Thymus (tissue), 11 donors: Measurements from ENCODE around the gene HOXC6. TPM values are rescaled to one million over a fixed set of nuclear protein-coding genes. Genes with fewer than 3 reads are reported as not detected.
"Not testable (repeated sequence)": the region's sequence is repeated elsewhere in the genome, so short reads cannot be mapped to it uniquely, and the experiment has no call there.

Experiments
- DNase-seq, 9 donors: peaks; one replicate each; pipeline ENCODE4 v3.0.0-alpha.2; 2013; ENCODE audit warnings: low spot score in 9 of 9, low read depth in 6 of 9, missing footprints in 1 of 9
- H3K27ac ChIP-seq, 2 donors: one replicate each; pipeline ENCODE4 v1.5.1; 2013; ENCODE audit warnings: control low read depth in 1 of 2, low read depth in 1 of 2, low read length in 1 of 2, mild to moderate bottlenecking in 1 of 2, moderate library complexity in 1 of 2
- H3K27me3 ChIP-seq, 2 donors: one replicate each; pipeline ENCODE4 v1.5.1; 2013; ENCODE audit warnings: low read length in 1 of 2; ENCODE audit not compliant: control insufficient read depth in 2 of 2, insufficient read depth in 1 of 2
- H3K36me3 ChIP-seq, 2 donors: one replicate each; pipeline ENCODE4 v1.5.1; 2013; ENCODE audit warnings: low read length in 1 of 2, mild to moderate bottlenecking in 1 of 2, moderate library complexity in 1 of 2; ENCODE audit not compliant: control insufficient read depth in 2 of 2, insufficient read depth in 2 of 2
- H3K4me1 ChIP-seq, 2 donors: one replicate each; pipeline ENCODE4 v1.5.1; 2013; ENCODE audit warnings: low read length in 2 of 2; ENCODE audit not compliant: control insufficient read depth in 2 of 2, insufficient read depth in 2 of 2
- H3K4me3 ChIP-seq, 2 donors: one replicate each; pipeline ENCODE4 v1.5.1; 2013; ENCODE audit warnings: low read length in 2 of 2, control low read depth in 1 of 2, mild to moderate bottlenecking in 1 of 2
- H3K9me3 ChIP-seq, 2 donors: one replicate each; pipeline ENCODE4 v1.5.1; 2013; ENCODE audit warnings: low read length in 1 of 2, mild to moderate bottlenecking in 1 of 2; ENCODE audit not compliant: control insufficient read depth in 2 of 2, insufficient read depth in 1 of 2
- WGBS: extraction: QIAGEN DNeasy Blood & Tissue Kit; methylation state at CpG from one replicate; pipeline ENCODE4 v1.1.7; 2013; 5-methylcytosine and 5-hydroxymethylcytosine counted together
- polyA plus RNA-seq: library from polyadenylated mRNA; stranded (reverse); fragments of 200-250 nt; gene quantifications from one replicate; pipeline ENCODE4 v1.2.3, GENCODE V29; 2013
- total RNA-seq: library from RNA; stranded (reverse); fragments of 120-200 nt; gene quantifications from one replicate; pipeline ENCODE4 v1.2.4, GENCODE V29; 2013
- donor health status: healthy.

The HOXC6 gene
- total and polyA plus RNA-seq, 2 donors = 0.14 to 0.43 TPM

DNA sequence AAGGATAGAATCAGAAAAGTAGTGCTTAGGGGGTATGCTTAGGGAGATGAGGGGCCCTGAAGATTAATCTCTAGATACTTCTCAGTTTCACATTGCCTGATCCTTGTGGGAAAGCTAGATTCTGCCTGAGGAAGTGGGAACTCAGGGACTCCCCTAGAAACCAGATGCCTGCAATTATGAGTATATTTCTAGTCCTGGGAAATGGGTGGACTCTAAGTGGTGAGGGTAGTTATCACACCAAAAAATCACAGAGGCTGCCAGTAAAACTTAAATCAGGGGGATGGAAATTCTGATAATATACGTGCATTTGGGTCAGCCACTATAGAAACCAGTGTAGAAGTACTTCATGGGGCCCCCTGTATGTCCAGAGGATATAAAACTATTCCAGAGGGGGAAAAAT, 43.7 kb downstream of the HOXC6 start:
- H3K36me3 ChIP-seq = no peaks in the 10 kb centered on the region
- no peak overlapping the region for H3K4me3 ChIP-seq
- no peaks in the 10 kb centered on the region for H3K4me1 ChIP-seq
- peaks cover 13 to 60% of the 10 kb centered on the region in 2 donors for H3K27me3 ChIP-seq
- no peak overlapping the region for H3K27ac ChIP-seq
- DNase-seq = no peak
- H3K9me3 ChIP-seq = no peaks in the 10 kb centered on the region
- 63% methylated on average over 1 of the region's 1 CpG for WGBS

DNA sequence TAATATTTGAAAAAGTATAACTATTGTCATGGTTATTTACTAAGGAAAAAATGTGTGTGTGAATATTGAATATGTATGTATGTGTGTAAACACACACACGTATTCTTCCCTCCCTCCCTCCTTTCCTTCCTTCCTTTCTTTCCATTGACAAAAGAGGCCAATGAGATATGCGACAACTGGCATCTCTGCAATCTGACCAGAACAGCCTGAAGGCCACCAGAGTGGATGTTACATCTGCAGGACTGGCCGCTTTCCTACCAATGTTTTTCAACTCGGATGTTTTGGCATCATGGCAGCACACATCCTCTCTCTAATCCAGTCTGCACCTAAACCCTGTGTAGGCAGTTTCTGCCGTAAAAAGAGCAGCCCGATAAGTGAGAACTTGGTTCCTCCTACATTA, 46.1 kb downstream of the HOXC6 start:
- Histone ChIP-seq H3K9me3 (no peaks in the 10 kb centered on the region), H3K4me3 (no peak overlapping the region), H3K4me1 (no peaks in the 10 kb centered on the region), H3K27ac (no peak overlapping the region), H3K36me3 (no peaks in the 10 kb centered on the region), H3K27me3 (peaks cover 13 to 66% of the 10 kb centered on the region in 2 donors)
- WGBS = 83% methylated on average over 6 of the region's 6 CpGs
- DNase-seq = no peak

DNA sequence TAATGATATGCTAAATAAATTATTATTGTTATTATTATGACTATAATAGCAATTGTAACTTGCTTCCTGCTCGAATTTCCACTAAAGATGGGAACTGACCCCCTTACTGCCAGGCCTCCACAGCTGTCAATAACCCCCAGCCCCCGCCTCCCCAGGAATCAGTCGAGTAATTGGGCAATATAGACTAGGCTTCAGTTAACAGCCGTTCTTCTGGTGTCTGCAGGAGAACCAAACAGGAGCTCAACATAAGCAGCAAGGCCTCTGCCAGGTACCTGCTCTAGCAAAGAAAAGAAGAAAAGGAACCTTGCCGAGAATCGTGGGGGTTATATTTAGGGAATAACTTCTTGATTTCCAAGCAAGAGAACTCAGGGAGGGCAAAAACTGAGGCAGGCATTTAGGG, 47.2 kb downstream of the HOXC6 start:
- DNase-seq = no peak
- no peaks in the 10 kb centered on the region for H3K9me3 ChIP-seq
- no peaks in the 10 kb centered on the region for H3K36me3 ChIP-seq
- no peak overlapping the region for H3K27ac ChIP-seq
- peaks cover 11 to 75% of the 10 kb centered on the region in 2 donors for H3K27me3 ChIP-seq
- no peak overlapping the region for H3K4me3 ChIP-seq
- WGBS = 72% methylated on average over 6 of the region's 6 CpGs
- H3K4me1 ChIP-seq = no peaks in the 10 kb centered on the region

DNA sequence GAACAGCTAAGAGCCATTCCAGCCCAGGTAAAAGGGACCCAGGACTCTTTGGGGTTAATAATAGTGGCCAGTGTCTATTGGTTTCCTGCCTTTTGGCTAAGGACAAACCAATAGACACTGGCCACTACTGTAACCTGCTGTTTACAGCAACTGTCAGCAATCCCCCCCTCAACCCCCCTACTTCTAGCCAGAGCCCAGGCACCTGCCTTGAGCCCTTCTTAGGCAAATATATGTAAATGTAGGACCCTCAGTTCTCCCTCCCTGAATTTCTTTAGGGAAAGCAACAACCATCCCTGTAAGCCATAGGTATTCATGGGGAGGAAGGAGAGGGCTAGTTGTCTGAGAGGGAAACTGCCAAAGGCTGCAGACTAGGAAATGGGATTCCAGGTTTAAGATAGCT, 47.7 kb downstream of the HOXC6 start:
- no peaks in the 10 kb centered on the region for H3K4me1 ChIP-seq
- no peaks in the 10 kb centered on the region for H3K9me3 ChIP-seq
- H3K4me3 ChIP-seq = no peak overlapping the region
- no peak for DNase-seq
- H3K27ac ChIP-seq = no peak overlapping the region
- no peaks in the 10 kb centered on the region for H3K36me3 ChIP-seq
- peaks cover 8 to 75% of the 10 kb centered on the region in 2 donors for H3K27me3 ChIP-seq

DNA sequence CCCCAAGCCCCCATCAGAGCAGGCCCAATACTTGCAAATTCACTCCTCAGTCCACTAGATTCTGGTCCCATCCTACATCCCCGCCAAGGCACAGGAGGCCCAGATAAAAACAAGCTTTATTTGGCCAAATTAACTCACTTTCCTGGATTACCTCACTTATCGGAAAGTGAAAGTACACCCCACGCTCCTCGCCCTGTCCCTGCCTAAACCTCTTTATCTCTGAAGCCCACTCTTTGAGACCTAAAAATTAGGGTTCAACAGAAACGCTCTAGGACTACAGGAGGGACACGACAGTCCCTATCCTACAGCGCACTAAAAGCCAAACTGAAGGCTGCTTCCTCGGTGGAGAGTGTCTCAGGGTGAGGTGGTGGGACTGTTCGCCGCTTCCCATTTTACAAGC, 49.6 kb downstream of the HOXC6 start:
- H3K27me3 ChIP-seq = peaks cover 5 to 72% of the 10 kb centered on the region in 2 donors
- H3K36me3 ChIP-seq, H3K27ac ChIP-seq, H3K4me3 ChIP-seq, H3K4me1 ChIP-seq, H3K9me3 ChIP-seq, DNase-seq: not testable (repeated sequence)
- WGBS = 84% methylated on average over 10 of the region's 10 CpGs

DNA sequence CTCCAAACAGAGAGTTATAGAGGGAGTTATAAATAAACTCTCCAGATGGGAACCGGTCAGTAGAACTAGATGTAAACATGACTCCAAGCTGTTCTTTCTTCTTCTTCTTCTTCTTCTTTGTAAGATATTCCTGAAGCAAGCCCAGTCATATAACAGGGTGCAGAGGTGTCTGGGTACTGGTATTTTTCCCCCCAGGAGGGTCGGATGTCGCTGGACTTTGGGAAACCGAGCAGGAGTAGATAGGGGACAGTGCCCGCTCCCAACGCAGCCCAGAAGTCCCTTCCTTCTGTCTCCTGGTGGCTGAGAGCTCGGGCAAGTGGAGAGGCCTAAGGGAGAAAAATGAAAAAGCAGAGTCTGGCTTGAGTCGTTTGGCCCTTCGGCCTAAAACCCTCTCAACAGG, 50.9 kb downstream of the HOXC6 start:
- not testable (repeated sequence) for H3K36me3 ChIP-seq, H3K4me1 ChIP-seq, H3K9me3 ChIP-seq, H3K4me3 ChIP-seq, H3K27ac ChIP-seq, DNase-seq
- WGBS = 84% methylated on average over 9 of the region's 9 CpGs
- peaks cover 2 to 71% of the 10 kb centered on the region in 2 donors for H3K27me3 ChIP-seq

Other genes with a start within 250 kb of the HOXC6 start
- gene HOXC13, start 89.6 kb upstream of the HOXC6 start, total RNA-seq = 0.05 TPM
- gene HOXC13, start 89.6 kb upstream of the HOXC6 start, polyA plus RNA-seq = 0.07 TPM
- gene HOXC12, start 73.5 kb upstream of the HOXC6 start, total RNA-seq = 0.05 TPM
- 0.07 TPM for gene HOXC12, start 73.5 kb upstream of the HOXC6 start, polyA plus RNA-seq
- not detected for gene HOXC11, start 55.3 kb upstream of the HOXC6 start, total RNA-seq
- 0.21 TPM for gene HOXC11, start 55.3 kb upstream of the HOXC6 start, polyA plus RNA-seq
- gene HOTAIR, start 53.5 kb upstream of the HOXC6 start, total RNA-seq = not detected
- gene HOTAIR, start 53.5 kb upstream of the HOXC6 start, polyA plus RNA-seq = 0.25 TPM
- gene HOXC10, start 43.3 kb upstream of the HOXC6 start, total RNA-seq = not detected
- 0.14 TPM for gene HOXC10, start 43.3 kb upstream of the HOXC6 start, polyA plus RNA-seq
- 0.09 TPM for gene HOXC9, start 28.3 kb upstream of the HOXC6 start, total RNA-seq
- gene HOXC9, start 28.3 kb upstream of the HOXC6 start, polyA plus RNA-seq = 0.43 TPM
- gene HOXC8, start 19.5 kb upstream of the HOXC6 start, total RNA-seq = not detected
- 0.21 TPM for gene HOXC8, start 19.5 kb upstream of the HOXC6 start, polyA plus RNA-seq
- 0.05 TPM for gene HOXC5, start 4.6 kb downstream of the HOXC6 start, total RNA-seq
- gene HOXC5, start 4.6 kb downstream of the HOXC6 start, polyA plus RNA-seq = not detected
- gene HOXC4, start 25.4 kb downstream of the HOXC6 start, total RNA-seq = 0.19 TPM
- gene HOXC4, start 25.4 kb downstream of the HOXC6 start, polyA plus RNA-seq = 0.37 TPM
- 23.5 TPM for gene SMUG1, start 160.5 kb downstream of the HOXC6 start, total RNA-seq
- gene SMUG1, start 160.5 kb downstream of the HOXC6 start, polyA plus RNA-seq = 28.4 TPM